GM13976 (cell line): ENCODE measurements around the gene CCBE1.
"Not testable (repeated sequence)": the region's sequence is repeated elsewhere in the genome, so short reads cannot be mapped to it uniquely, and the experiment has no call there.

ENCODE experiments used
- DNase-seq: peaks from one replicate; pipeline ENCODE4 v3.0.0; 2012; ENCODE audit warnings: low spot score
- CTCF ChIP-seq: IDR thresholded peaks from 2 replicates; pipeline ENCODE4 v1.5.1; 2012; ENCODE audit warnings: borderline replicate concordance, mild to moderate bottlenecking; ENCODE audit not compliant: insufficient read depth; ENCODE audit errors: extremely low read depth, missing control alignments, control extremely low read depth
- in situ Hi-C: fragments of 300-500 bp; cut with MboI; formaldehyde crosslinking; loops from one replicate; pipeline ENCODE4 v1.12.0; 2022; ENCODE audit warnings: low sequenced_read_pairs, mixed read lengths, inconsistent platforms; ENCODE audit not compliant: unreplicated experiment

CCBE1 gene

GRCh38 chr18:59655676-59656075, 41.5 kb downstream of the CCBE1 start:
- DNase-seq, result no peak
- TF ChIP-seq CTCF, result no peak
- in situ Hi-C loops, result no loop called here

GRCh38 chr18:59651071-59651470, 46.2 kb downstream of the CCBE1 start:
- in situ Hi-C loops, result no loop called here
- DNase-seq, result no peak
- TF ChIP-seq CTCF, result no peak

- TF ChIP-seq CTCF, result no peak
- in situ Hi-C loops, result no loop called here
- no peak for DNase-seq
These were observed 46.9 kb downstream of the CCBE1 start for GRCh38 chr18:59650266-59650820.

GRCh38 chr18:59649591-59649990, 47.6 kb downstream of the CCBE1 start:
- no peak for DNase-seq
- TF ChIP-seq CTCF, result no peak
- in situ Hi-C loops, result no loop called here

- DNase-seq, in situ Hi-C loops: not testable (repeated sequence)
These were observed 48.8 kb downstream of the CCBE1 start for GRCh38 chr18:59648469-59648868.

- in situ Hi-C loops, result no loop called here
- TF ChIP-seq CTCF, result no peak
- DNase-seq, result no peak
These were observed 50.3 kb downstream of the CCBE1 start for GRCh38 chr18:59646963-59647307.

- peak; percentile 15 for TF ChIP-seq CTCF
- in situ Hi-C loops, result no loop called here
- DNase-seq, result no peak
These were observed 50.8 kb downstream of the CCBE1 start for GRCh38 chr18:59646228-59646962.
